ENCODE results near the gene QRICH1.

DNA sequence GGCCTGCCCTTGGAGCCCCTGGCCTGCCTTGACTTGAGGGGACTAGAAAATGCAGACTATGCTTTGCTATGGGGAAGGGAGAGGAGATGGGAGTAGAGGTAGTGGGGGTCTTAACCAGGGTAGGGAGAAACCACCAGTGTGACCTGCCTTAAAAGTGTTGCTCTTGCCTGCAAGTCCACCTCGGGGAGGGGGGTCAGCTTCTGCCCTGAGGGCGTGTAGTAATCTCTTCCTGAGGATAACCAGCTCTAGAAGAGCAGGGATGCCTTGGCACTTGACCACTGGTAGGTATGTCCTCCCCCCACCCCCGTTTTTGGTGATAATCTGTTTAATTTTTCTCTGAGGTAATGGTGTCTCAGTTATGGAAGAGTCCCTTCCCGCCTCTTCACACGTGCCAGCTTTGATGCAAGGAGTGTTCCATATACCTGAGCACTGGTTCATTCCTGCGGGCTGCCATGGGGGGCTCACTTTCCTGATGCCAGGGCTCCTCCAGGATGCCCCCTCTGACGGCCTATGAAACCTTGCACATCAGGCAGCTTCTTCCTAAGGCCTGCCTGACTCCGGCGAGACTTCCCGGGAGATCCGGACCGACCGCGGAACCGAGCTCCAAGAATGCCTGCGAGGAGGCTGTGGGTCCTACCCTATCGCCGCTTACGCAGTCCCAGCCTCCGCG, 104.6 kb downstream of the QRICH1 start:
- TF ChIP-seq EZH2 (IDR thresholded peaks at IDR 0.05; ENCODE audit: low read length, missing control alignments): no peak
- TF ChIP-seq, protein P1, sequence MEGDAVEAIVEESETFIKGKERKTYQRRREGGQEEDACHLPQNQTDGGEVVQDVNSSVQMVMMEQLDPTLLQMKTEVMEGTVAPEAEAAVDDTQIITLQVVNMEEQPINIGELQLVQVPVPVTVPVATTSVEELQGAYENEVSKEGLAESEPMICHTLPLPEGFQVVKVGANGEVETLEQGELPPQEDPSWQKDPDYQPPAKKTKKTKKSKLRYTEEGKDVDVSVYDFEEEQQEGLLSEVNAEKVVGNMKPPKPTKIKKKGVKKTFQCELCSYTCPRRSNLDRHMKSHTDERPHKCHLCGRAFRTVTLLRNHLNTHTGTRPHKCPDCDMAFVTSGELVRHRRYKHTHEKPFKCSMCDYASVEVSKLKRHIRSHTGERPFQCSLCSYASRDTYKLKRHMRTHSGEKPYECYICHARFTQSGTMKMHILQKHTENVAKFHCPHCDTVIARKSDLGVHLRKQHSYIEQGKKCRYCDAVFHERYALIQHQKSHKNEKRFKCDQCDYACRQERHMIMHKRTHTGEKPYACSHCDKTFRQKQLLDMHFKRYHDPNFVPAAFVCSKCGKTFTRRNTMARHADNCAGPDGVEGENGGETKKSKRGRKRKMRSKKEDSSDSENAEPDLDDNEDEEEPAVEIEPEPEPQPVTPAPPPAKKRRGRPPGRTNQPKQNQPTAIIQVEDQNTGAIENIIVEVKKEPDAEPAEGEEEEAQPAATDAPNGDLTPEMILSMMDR (conservative IDR thresholded peaks at IDR 0.05 in 1 of 2, IDR thresholded peaks at IDR 0.05 in 1 of 2; ENCODE audit: low read depth in 1 of 2, low read length in 2 of 2): no peak
